Fibroblast of lung (primary cell): ENCODE measurements around the gene NDUFB1.

Source experiments
- CTCF ChIP-seq, 2 donors: IDR thresholded peaks in 1 of 2; conservative IDR thresholded peaks in 1 of 2; 1 replicate in 1 of 2; 2 replicates in 1 of 2; pipeline ENCODE4 v1.5.1; 2011 to 2012; ENCODE audit warnings: low read length in 2 of 2, control low read depth in 1 of 2, inconsistent platforms in 1 of 2, low read depth in 1 of 2, mild to moderate bottlenecking in 1 of 2
- EZH2 ChIP-seq: IDR thresholded peaks from 2 replicates; pipeline ENCODE4 v1.5.1; 2012; ENCODE audit warnings: low read length, control low read depth, mild to moderate bottlenecking; ENCODE audit errors: missing control alignments

DNA sequence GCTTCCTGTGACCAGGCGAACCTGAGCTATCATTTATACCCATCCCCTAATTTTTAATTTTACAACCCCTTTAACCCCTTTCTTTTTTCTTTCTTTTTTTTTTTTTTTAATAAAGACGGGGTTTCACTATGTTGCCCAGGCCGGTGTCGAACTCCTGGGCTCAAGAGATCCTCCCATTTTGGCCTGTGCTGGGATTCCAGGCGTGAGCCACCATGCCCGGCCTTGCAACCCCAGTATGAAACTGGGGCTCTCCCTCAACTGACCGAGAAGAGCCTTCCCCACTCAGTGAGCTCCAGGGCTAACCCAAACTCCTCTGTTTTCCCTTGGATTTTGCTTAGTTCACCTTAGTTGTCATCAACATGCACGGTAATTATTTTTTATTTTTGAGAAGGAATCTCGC lies 1.3 kb upstream of the NDUFB1 start:
- TF ChIP-seq CTCF (conservative IDR thresholded peaks at IDR 0.05 in 1 of 2, IDR thresholded peaks at IDR 0.05 in 1 of 2; ENCODE audit: low read depth in 1 of 2, low read length in 2 of 2) (no peak), EZH2 (no peak)
